GM18520 (cell line): ENCODE data around the gene UPK3A.

Experiments
- ATAC-seq: cut with Tn5 transposase; IDR thresholded peaks from one replicate; pipeline ENCODE4 v1.9.1; 2021; ENCODE audit not compliant: unreplicated experiment

UPK3A gene

GRCh38 chr22:45308391-45308956 is 23.7 kb downstream of the UPK3A start:
- no peak for ATAC-seq

DNA sequence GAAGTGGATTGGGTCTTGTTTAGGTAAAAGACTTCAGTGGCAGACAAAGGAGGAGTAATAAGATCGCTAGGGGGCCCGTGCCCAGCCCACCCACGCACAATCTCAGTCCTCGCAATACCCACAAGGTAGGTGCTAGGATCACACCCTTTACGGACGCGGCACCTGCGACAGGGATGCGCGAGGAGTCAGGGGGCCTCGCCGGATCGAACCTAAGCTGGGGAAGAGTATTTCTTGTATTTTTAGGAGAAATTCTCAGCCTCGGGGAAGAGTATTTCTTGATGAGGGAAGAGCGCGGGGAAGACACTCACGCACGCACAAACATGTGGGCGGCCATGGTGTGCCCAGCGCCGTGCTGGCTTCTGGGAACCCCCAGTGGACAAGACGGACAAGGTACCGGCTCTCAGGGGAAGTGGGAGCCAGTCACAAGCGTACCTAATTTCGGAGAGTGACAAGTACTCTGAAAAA is 24.2 kb downstream of the UPK3A start:
- no peak for ATAC-seq

GRCh38 chr22:45309422-45310227 is 24.9 kb downstream of the UPK3A start, which contains the start of gene FAM118A:
TSS of gene FAM118A (plus strand) at chr22:45309934. CDS start at chr22:45322380, 12,446 bp downstream.
- peak; percentile 68 for ATAC-seq

- ATAC-seq: no peak
Observed at GRCh38 chr22:45310331-45310976, 25.7 kb downstream of the UPK3A start.

- ATAC-seq: no peak
Observed at GRCh38 chr22:45310977-45311531, 26.3 kb downstream of the UPK3A start.

DNA sequence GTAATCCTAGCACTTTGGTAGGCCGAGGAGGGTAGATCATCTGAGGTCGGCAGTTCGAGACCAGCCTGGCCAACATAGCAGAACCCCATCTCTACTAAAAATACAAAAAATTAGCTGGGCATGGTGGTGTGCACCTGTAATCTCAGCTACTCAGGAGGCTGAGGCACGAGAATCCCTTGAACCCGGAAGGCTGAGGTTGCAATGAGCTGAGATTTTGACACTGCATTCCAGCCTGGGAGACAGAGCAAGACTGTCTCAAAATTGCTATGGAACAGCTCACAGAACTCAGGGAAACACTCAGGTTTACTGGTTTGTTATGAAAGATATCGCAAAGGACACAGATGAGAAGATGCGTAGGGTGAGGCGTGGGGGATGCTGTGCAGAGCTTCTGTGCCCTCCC is 27.7 kb downstream of the UPK3A start:
- no peak for ATAC-seq

GRCh38 chr22:45312856-45313255 is 28.1 kb downstream of the UPK3A start:
- no peak for ATAC-seq

GRCh38 chr22:45314054-45314721 is 29.4 kb downstream of the UPK3A start:
- no peak for ATAC-seq

GRCh38 chr22:45314786-45315185 is 30.0 kb downstream of the UPK3A start:
- no peak for ATAC-seq

DNA sequence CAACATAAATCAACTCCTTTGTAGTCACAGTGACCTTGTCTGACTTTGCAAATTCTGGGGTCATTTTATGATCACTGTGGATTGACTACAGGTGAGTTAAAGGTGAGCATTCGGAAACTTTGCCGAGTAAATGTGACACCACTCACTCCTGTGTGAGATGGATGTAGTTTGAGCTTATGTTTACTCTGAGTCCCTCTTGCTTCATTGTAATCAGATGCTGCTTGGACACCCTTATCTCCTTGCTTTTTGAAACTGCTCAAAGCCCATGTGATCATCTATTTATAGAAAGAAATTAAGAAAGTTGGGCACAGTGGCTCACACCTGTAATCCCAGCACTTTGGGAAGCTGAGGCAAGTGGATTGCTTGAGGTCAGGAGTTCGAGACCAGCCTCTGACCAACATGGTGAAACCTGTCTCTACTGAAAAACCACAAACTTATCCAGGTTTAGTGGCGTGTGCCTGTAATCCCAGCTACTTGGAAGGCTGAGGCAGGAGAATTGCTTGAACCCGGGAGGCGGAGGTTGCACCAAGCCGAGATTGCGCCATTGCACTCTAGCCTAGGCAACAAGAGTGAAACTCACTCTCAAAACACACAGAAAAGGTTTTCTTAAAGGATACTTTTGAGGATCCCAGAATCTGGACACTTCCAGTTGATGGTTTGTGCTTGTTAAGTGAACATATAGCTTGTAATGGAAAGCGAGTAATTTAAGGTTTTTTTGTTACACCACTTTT is 32.2 kb downstream of the UPK3A start:
- no peak for ATAC-seq

GRCh38 chr22:45317551-45318167 is 32.9 kb downstream of the UPK3A start:
- ATAC-seq: no peak

DNA sequence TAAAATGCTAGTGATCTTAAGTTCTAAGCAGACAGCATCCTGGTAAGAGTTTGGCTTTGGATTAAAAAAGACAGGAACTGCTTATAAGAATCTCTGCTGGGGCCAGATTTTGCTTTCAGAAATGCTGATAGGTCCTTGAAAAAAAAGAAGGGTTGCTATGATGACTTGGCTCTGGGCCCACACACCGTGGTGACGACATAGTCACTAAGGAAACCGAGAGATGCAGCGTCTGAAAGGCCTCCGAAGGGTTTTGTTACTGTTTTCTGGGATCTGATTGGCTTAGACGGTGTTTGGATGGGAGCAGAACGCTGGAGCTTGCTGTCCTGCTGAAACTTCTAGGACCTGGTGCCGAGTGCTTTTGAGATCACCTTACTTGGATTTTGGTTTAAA is 33.4 kb downstream of the UPK3A start:
- peak; percentile 43 for ATAC-seq

DNA sequence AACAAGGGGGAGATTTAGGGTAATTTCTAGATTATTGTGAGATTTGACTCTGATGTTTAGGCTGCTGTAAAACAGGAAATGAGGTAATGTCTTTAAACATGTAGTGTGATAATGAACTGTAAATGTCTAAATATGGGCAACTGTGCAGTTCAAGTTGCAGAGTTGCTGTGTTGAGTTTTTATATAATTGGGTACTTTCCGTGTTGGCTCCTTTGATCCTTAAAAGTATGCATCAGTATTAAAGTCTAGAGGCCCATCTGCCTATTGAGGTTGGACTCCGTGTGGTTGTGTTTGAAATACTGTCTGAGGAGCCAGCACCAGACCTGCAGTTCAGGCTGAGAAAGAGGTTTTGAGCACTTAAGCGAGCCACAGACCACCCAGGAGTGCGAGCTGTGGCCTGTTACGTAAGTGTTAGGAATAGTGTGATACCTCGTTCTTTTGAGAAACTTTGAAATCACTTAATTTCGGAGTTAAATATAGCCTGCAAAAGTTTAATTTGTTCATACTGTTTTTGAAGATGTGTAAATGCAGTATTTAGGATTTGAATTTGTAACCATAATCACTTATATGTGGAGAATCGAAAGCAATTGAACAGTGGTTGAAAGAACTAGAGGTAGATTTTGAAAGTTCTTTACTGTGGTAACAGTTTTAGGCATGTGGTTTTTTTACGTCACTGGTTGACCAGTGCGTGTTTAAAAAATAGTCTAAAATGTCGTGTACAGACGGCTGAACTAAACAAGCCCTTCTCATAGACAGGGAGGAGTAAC is 34.0 kb downstream of the UPK3A start:
- peak; percentile 38 for ATAC-seq

DNA sequence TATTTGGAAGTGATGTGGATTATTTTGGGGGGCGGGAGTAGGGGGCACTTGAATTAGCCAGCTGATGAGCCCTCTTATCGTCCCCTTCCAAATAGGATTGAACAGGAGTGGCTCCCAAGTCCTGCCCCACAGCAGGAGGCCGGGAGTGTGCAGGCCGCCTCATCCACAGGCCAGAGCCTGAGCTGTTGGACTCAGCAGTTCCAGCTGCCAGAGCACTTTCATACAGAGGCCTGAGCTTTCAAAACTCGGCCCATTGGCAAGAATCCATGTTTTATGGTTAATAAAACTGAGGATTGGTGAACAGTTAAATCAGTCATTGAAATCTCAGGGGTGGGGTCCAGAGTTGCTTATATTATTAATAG is 34.6 kb downstream of the UPK3A start:
- ATAC-seq: no peak

GRCh38 chr22:45320357-45320976 is 35.7 kb downstream of the UPK3A start:
- ATAC-seq: no peak

GRCh38 chr22:45321827-45322226 is 37.1 kb downstream of the UPK3A start:
- no peak for ATAC-seq

DNA sequence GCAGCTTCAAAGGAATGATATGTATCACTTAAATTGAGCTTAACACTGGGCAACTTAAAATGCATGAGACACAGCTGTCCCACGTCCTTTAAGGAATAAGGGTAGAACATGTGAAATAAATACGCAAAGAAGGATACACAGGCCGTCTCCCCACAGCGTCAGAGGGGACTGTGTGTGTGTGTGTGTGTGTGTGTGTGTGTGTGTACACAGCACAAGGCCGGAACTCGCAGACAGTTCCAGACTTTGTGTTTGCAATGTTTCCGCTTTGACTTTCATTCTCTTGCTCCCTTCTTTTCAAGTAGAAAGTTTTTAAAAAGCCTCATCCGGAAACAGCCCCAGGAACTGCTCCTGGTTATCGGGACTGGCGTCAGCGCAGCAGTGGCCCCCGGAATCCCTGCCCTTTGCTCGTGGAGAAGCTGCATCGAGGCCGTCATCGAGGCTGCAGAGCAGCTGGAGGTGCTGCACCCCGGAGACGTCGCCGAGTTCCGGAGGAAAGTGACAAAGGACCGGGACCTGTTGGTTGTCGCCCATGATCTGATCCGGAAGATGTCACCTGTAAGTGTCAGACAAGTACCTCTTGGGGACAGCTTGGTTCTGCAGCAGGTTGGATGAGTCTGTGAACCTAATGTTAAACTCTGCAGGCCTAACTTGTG is 38.2 kb downstream of the UPK3A start:
- ATAC-seq: no peak

DNA sequence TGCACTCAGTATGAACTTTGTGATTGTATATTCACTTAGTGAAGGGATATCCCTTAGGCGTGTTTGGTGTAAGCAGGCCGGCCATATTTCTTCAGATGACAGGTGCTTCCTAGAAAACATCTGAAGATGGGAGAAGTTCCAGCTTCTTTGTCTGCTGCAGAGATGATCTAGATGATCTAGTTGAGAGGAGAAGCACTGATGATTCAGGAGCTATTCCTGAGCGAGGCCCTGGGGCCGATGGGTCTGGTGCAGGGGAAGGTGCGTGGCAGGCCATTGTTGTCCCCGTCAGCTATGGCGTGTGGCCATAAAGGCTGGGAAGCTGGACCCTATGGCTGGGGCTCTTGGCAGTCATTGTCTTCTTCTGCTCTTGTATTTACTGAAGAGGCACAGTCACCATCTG is 38.9 kb downstream of the UPK3A start:
- no peak for ATAC-seq
